ENCODE measurements around the gene BAZ1B.

DNA sequence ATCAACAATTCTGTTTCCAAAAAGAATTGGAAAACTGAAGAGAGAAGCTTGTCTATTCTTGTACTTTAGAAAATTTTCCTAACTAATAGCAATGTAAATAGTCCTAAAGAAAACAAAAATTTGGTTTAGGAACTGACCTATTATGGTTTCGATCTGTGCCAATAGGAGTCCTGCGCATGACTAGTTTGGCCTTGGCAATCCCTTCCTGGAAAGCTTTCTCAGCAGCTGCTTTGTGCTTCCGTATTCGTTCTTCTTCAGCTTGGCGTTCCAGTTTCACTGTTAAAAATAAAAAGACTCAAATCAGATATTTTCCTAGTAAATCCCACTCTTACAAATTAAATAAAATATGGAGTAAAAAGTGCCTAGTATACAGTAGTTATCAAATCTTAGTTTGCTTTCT, 51.9 kb downstream of the BAZ1B start:
- TF ChIP-seq, protein P1, sequence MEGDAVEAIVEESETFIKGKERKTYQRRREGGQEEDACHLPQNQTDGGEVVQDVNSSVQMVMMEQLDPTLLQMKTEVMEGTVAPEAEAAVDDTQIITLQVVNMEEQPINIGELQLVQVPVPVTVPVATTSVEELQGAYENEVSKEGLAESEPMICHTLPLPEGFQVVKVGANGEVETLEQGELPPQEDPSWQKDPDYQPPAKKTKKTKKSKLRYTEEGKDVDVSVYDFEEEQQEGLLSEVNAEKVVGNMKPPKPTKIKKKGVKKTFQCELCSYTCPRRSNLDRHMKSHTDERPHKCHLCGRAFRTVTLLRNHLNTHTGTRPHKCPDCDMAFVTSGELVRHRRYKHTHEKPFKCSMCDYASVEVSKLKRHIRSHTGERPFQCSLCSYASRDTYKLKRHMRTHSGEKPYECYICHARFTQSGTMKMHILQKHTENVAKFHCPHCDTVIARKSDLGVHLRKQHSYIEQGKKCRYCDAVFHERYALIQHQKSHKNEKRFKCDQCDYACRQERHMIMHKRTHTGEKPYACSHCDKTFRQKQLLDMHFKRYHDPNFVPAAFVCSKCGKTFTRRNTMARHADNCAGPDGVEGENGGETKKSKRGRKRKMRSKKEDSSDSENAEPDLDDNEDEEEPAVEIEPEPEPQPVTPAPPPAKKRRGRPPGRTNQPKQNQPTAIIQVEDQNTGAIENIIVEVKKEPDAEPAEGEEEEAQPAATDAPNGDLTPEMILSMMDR (conservative IDR thresholded peaks at IDR 0.05; ENCODE audit: low read length), result no peak
- no peak for TF ChIP-seq EZH2phosphoT487 (IDR thresholded peaks at IDR 0.05; ENCODE audit: borderline replicate concordance)
